Activated CD4-positive, alpha-beta T cell treated with anti-CD3 and anti-CD28 coated beads for 4 hours (primary cell): Measurements from ENCODE around the gene CNTNAP2.

ENCODE experiments used
- DNase-seq, 2 donors: peaks; one replicate each; pipeline ENCODE4 v3.0.0-alpha.2; 2020

CNTNAP2 gene

DNA sequence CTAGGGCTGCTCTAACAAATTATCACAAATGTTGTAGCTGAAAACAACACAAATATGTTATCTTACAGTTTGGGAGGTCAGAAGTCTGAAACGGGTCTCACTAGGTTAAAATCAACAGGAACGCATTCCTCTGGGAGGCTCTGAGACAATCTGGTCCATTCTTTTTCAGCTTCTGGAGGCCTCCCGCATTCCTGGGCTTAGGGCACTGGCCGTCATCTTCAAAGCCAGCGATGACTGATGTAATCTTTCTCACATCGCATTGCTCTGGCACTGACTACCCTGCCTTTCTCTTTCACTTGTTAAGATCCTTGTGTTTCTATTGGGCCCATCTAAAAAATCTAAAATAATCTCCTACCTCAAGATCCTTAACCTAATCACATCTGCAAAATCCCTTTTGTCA lies 1402.5 kb downstream of the CNTNAP2 start:
- DNase-seq: no peak

DNA sequence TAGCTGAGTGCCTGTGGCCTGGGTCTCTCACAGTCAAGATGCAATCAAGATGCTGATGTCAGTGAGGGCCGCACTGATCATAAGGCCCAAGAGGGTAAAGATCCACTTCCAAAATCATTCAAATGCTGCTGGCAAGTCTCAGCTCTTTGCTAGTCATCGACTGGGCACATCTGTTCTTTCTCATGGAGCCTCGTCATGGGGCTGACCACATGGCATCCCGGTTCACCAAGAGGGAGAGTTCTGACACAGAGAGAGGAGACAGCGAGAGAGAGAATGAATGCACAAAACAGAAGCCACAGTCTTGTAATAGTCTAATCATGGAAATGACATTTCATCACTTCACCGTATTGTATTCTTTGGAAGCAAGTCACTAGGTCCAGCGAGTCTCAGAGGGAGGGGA lies 1406.5 kb downstream of the CNTNAP2 start:
- DNase-seq: no peak

DNA sequence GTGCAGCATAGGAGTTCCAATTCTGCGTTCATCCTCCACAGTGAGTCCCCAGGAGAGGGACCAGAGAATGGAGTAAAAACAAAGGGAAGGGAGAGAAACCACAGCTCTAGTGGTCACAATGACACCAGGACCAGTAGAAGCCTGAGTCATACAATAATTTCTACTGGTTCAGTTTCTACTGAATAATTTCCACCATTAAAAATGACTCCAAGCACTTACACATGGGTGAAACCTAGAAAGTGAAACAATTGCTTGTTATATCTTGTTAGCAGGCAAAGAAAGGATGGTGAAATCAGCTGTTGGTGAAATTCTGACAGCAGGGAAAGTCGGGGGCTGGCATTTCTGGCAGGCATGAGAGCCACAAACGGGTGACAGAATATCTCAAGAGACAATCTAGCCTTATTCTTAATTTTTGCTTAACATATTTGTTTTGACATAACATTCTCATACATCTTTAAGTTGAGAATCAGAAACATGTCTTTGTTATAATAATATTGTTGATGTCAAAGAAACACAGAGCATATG lies 1408.2 kb downstream of the CNTNAP2 start:
- DNase-seq: no peak

DNA sequence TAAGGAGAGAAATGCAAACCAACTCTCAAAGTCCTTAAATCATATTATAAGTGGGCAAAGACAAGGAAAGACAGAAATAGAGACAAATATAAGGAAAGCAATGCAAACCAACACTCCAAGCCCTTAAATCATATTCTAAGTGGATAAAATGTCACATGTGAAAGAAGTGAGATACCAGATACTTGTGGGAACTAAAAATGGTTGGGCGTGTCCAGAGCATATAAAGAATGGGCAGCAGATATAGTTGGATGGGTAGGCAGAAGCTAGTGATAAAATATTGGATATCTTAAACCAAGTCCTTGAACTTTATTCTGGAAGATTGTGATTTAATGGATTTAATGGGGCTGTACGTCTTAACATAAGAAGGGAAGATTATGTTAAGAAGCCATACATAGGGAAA lies 1408.7 kb downstream of the CNTNAP2 start:
- no peak for DNase-seq

DNA sequence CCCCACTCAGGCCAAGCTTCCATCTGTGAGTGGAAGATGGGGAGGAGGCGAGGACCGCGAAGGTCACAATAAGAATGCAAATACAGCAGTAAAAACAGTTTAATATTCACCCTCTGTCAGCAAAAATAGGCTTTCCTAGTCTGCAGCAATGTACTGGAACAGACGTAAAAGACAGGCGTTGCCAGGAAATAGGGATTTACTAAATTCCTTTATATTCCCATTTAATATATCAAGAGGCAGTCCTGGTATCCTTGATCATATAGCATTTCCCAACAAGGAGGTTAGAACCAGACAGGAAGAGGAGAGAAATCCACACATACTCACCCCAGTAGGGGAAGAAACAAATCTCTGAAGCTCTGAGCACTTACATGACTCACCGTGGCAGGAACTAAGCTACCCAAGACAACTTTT lies 1419.1 kb downstream of the CNTNAP2 start:
- DNase-seq: no peak

DNA sequence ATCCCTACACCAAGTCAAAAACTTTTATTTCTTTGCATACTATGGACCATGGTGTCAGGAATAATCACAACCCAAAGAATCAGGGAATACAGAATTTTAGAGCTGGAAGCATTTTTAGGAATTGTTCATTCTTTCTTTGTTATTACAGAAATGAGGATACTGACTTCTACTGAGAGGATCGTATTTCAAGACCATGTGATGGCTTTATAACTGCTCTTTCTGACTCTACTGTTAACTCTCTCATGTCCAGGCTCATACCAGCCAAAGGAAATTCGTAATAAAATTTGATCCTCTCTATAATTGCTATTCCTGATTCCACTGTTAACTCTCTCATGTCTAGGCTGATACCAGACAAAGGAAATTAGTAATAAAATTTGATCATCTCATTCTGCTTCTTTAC lies 1423.1 kb downstream of the CNTNAP2 start:
- no peak for DNase-seq

DNA sequence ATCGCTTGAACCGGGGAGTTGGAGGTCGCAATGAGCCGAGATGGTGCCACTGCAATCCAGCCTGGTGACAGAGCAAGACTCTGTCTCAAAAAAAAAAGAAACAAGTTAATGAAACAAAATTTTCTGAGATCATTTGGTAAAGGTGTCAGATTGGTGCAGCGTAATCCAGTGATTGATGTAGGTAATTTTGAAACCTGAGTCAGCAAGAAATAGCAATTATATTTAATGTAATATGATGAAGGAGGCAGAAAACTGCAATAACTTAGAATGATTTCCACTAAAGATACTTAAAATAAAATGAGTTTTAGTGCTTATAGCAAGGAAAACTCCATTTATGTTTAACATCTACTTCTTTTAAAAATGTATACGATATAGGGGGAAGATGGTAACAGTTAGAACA lies 1424.1 kb downstream of the CNTNAP2 start:
- DNase-seq: no peak

DNA sequence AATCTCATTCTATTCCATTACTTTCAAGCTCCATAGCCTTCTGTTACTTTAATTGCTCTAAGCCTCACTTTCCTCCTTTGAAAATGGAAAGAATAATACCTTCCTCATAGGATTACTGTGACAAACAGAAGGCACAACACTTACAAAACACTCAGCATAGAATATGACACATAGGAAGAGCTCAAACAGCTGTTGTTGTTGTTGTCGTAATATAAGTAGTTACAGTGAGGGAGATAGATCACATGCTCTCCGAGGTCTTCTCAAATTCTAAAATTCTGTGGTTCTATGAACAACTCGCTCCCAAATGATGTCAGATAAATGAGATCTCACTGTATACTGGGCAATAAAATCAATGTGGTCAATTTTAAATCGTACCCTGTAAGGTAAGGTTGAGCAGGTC lies 1424.7 kb downstream of the CNTNAP2 start:
- DNase-seq: no peak

DNA sequence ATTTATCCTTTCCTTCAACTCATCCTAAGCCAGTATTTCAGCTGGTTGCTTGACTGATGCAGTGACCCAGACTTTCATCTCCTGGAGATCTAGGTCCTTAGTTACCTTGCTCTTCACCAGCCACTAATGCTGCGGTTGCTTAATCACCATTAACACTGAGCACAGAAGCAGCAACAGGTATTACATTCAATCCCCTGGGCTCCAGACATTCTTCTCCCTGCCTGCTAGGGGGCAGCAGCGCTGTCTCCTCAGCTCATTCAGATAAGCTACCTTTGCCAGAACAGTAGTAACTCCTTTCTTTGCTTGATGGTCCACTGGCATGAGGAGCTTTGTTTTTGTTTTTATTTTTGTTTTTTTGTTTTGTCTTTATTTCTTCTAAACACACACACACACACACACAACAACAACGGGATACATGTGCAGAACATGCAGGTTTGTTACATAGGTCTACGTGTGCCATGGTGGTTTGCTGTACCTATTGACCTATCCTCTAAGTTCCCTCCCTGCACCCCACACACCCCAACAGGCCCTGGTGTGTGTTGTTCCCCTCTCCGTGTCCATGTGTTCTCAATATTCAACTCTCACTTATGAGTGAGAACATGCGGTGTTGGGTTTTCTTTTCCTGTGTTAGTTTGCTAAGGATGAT lies 1430.8 kb downstream of the CNTNAP2 start:
- DNase-seq: no peak

DNA sequence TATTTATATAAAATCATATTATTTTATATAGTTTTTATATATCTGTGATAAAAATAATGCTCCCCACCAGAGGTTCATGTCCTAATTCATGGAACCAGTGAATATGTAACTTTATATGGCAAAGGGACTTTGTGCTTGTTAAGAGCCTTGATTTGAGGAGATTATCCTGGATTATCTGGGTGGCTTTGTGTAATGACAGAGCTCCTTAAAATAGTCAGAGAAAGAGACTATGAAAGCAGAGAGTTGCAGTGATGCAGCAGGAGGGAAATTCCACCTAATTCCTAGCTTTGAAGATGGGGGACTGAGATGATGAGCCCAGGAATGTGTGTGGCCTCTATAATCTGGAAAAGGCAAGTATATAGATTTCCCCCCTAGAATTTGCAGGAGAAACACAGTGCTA lies 1439.7 kb downstream of the CNTNAP2 start:
- DNase-seq: no peak

DNA sequence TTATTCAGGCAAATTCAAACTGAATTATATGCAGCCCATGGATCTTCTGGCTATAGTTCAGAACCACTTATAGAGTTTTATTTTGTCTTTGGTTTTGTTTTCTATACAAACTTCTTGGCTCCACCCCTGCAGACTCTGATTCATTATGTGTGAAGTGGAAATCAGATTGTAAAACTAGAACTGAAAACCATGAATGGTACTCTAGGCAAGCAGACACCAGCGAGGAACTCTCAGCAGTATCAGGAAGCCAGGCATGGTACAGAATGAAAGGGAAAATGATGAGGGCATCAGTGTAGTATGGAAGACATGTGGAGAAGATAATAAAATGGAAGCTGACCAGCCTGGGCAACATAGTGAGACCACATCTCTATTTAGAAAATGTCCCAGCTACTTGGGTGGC lies 1447.1 kb downstream of the CNTNAP2 start:
- no peak for DNase-seq

DNA sequence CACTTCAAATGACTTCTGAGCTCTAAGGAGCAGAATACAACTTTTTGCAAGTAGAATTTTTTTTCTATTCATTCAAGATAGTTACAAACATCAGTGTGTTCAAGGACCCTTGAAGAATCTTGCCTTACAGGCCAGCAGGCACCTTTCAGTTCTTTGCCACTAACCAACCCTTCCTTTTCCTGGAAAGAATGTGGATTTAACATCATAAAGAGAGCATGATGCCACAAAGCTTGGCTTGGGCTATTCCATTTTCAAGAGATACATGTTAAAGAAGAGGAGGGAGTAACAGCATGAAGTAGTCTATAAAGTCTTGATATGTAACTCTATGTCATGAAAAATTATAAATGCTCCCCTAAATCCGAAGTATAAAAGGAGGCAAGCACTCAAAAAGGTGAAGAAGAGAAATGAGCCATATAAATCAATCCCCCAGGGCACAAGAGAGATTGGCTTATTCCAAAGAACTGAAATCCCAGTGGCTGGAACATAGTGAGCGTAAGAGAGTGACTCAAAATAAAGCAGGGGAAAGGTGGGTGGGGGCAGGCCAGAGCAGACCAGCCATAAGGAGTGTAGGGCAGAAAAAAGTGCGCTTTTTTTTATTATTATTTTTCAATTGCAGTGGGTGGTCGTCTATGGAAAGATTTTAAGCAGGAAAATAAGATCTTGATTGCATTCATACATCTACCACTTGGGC lies 1448.3 kb downstream of the CNTNAP2 start:
- no peak for DNase-seq

DNA sequence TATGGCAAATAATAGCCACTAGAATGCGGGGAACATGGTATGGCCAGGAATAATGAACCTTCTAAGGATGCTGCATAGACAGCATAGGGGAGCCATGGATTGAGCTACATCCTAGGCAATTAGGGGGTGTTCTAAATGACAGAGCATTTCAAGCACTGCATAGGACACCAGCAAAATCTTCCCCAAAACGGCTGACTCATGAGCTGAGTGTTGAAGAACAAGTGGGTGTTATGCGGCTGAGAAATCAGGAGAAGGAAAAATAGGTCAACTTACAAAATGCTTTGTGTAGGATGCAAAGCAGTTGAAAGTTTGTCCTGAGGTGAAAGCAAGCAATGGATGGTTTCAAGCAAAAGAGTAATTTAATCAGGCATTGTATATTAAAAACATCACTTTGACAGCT lies 1450.4 kb downstream of the CNTNAP2 start:
- no peak for DNase-seq

DNA sequence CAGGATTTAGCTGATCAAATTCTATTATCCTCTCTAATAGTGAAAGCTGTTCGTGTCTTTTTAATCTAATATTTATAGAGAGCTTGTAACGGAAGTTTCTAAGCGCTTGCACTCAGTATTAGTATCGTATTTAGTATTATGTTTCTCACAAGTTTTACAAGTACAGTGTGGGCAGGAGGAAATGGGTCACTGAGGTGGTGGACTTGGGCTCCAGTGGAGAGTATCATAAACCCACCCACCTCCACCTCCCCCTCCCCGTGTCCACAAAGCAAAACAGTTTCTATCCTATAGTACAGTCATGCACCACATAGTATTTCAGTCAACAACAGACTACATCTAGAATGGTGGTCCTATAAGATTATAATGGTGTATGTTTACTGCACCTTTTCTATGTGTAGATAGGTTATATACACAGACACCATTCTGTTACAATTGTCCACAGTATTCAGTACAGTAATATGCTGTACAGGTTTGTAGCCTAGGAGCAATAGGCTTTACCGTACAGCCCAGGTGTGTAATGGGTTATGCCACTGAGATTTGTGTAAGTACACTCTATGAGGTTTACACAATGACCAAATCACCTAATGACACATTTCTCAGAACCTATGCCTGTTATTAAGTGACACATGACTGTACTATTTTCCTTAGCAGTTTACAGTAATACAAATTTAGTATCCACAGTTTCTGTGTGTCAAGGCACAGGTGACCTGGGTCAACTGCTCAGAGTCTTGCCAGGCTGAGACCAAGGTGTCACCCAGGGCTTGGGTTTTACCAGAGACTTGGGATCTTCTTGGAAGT lies 1452.7 kb downstream of the CNTNAP2 start:
- DNase-seq: no peak

DNA sequence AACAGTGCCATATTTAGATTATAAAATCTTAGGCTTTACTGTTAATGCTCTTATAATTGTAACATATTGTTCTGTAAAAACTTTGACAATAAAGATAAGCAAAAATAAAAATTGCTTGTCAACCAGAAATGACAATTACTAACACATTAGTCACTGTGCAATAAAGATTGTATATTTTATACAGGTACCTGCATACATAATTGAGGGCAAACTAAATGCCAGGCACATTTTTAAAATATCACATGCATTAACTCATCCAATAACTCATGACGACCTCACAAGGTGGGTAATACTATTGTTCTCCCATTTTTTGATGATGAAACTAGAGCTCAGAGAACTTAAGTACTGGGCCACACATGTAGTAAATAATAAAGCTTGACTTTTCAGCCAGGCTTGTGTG lies 1453.8 kb downstream of the CNTNAP2 start:
- DNase-seq: no peak

DNA sequence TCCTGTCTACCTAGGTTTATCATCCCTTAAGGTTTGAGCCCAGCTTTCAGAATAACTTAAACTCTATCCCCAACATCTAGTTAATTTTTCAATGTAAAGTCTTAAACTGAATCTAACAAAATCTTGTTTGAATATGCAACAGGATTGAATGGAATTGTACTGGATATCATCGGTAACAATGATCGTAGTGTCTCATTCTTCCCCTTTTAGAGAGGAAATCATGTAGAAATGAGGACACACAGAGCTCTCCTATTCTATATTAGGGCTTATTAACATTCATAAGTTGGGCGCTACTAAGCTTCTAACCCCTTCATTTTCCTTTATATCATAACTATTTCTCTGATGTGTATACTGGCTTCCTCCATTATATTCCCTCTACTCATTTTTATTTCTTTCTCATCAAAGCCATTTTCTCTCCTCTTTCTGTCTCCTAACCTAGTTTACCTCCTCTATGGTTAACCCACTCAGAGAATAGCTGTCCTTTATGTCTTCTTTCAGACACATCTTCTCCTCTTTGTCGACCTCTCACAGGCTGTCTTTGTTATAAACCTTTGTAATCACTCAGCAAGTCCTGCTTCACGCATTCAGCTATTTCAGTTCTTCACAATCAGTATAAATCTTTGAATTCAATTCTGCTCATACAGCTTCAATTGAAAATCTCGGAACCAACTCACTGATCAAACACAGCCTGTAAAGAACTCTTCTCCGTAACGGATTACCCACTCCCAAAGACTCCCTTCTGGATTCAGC lies 1455.0 kb downstream of the CNTNAP2 start:
- DNase-seq: no peak

DNA sequence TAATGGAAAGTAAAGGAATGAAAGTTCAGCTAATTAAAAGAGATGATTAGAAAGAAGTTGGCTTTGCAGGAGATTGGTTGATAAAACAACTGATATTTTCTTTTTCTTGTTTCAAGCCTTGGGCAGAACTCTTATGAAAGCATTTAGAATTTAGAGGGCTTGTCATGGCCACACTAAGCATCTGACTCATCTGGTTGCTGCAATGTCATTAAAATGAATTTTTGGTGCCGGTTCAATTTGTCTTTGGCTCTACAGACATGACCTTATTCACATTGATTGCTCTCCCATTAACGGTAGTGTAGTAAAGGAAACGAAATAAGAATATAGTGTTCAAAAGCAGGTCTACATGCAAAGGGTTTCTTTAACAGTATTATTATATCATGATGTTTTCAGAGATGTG lies 1461.6 kb downstream of the CNTNAP2 start:
- no peak for DNase-seq

DNA sequence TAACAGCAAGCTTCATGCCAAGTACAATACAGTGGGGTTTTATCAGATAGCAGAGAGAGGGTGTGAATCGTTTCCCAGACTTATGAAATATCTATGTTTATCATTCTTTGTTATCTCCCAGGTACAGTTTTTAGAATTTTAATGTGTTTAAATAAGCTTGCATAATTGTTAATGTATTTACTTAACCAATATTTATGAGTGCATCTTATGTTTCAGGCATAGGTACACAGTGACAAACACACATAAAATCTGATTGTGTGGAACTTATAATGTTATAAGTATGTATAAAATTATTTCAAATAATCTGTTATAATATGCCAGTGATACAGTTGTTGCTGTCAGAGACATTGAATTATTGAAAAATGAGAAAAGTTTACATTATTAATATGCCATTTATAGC lies 1462.5 kb downstream of the CNTNAP2 start:
- DNase-seq: no peak

DNA sequence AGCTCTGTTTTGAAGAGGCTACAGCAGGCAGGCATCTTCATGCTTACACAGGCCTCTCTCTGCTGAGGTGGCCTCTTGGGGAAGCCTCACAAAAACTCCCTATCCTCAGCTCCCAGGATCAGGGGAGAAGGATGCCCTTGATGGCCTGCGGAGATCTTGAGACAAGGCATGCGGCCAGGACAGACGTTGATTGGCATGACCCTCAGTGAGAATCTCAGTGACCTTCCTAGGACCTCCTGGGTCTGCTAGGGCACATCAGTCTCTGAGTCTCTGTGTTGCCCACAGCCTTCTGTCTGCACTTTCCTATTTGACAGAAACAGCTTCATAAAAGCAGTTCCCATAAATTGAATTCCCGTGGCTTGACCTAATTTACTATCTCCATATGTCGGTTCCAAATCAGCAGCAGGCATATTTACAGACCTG lies 1468.2 kb downstream of the CNTNAP2 start:
- DNase-seq: no peak

DNA sequence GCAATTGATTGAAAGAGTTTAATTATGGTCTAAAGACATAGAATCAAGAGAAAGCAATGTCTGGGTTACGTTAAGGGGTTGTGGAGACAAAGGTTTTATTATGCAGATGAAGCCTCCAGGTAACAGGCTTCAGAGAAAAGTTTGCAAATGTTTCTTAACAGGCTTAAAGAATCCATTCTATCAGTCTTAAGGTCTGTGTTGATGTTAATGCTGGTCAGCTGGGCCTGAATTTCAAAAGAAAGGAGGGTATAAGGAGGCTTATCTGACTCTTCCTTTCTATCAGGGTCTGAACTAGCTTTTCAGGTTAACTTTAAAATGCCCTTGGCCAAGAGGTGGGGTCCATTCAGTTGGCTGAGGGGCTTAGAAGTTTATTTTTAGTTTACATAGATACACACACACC lies 1469.5 kb downstream of the CNTNAP2 start:
- no peak for DNase-seq

DNA sequence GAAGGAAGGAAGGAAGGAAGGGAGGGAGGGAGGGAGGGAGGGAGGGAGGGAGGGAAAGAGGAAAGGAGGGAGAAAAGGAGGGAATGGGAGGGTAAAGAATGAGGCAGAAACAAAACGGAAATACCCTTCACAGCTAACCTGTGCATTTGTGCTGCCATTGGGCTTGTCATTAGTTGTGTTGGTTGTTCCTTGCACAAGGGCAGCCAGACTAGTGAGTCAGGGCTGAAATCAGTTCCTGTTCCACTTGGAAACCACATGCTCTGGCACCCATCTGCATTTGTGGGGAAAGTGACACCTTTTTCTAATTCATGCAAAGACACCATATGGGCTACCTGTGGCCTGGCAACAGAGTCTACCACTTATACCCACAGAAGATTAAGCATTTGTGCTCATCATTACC lies 1469.9 kb downstream of the CNTNAP2 start:
- no peak for DNase-seq

DNA sequence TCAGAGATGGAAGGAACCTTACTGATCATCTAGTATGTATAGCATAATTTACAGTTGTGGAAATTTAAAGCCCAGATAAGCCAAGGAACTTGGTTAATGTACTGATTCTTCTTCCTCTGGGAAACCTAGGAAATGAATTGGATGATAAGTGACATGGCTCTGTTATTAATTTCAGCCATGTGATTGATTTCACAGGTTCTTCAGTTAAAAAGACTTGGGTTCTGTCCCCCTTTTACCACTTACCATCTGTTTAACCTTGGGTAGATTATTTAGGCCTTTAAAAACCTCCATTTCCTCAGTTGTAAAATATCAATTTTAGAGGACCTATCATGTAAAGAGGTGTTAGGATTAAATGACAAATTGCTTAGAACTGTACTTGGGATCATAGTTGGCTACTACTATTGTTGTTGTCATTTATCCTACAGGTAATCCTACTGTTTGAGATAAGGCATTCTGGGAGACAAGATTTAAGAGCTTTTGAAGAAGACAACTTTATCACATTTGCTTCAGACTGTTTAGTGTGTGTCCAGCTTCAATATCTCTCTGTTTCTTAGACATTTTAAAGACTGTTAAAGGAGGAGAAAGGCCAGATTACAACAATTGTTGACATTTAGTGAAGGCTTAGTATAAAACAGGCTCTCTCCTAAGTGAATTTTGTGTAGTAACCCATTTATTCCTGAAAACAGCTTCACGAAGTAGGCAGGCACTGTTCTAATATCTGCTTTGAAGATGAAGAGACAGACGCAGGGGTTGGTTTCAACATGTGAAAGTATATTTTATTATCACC lies 1476.9 kb downstream of the CNTNAP2 start:
- no peak for DNase-seq
